GM21423 (cell line): Measurements from ENCODE around the gene MGMT.
A peak's percentile ranks its signal among the peaks of the same experiment; 100 is the strongest.

Source experiments
- ATAC-seq: cut with Tn5 transposase; IDR thresholded peaks from one replicate; pipeline ENCODE4 v1.9.1; 2021; ENCODE audit warnings: mild to moderate bottlenecking, moderate library complexity; ENCODE audit not compliant: unreplicated experiment

Gene MGMT

DNA sequence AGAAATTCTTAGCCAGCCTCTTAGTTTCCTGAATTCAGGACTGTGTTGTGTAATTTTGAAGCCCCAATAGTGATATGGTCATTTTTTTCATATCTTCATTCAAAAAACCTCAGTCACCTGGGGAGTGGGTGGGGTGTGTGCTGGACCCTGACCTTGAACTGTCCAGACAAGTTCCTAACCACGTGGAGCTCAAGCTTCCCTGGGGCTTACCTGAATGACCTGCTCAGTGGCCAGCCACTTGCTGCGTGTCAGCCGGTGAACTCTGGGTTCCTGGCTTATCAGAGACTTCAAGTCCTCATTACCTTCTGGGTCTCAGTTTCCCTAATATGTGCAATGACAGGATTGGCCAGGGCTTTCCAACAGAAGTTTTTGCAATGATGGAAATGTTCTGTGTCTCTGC, 27.1 kb downstream of the MGMT start:
- no peak for ATAC-seq

DNA sequence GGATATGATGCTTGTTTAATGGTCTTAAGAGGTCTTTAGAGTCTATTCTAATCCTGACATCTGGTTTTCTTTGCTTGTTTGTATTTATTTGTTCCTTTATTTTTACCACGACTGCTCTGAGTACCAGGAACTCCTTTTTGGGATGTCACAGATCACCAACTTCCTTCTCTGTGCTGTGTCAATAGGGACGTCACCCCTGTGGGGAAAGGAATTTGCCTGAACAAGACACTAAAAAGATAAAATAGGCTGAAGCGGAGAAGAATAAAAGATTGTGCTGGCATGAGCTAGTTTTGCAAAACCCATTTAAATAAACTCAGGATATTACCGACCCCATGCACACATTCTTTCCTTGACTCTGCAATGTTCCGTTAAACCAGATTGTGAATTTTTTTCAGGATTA, 27.7 kb downstream of the MGMT start:
- ATAC-seq: no peak

DNA sequence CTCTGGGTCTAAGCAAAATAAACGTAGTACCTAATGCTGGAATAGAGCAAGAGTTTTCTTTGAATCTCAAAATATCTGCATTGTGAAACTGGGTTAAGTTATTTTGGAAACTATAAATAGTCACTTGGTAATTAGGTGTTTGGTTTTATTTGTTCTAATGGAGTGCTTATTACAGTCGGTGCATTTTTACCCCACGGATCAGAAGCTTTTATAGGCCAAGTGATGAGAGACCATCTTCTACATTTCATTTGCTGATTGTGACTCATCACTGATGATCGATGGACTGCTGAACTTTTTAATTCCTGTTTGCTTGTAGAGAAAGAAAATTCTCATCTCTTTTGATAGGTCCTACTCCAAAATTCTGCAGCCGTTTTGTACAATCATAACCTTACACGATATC, 28.2 kb downstream of the MGMT start:
- no peak for ATAC-seq

DNA sequence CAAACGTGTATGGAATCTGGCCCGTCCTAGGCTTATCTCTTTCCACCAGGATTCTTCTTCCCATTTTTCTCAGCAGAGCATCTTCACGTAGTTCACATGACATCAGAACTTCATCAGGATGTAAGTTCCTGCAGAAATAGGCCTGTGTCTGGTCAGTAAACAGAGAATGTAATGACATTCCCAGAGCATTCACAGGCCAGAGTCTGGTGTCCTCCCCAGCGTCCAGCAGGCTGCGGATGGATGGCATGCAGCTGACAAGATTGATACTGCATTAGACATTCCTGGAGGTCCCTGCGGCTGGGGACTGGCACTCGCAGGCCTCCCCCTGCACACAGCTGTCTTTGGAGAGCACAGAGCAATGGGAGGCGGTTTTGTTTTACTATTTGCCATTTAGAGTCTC, 28.7 kb downstream of the MGMT start:
- no peak for ATAC-seq

DNA sequence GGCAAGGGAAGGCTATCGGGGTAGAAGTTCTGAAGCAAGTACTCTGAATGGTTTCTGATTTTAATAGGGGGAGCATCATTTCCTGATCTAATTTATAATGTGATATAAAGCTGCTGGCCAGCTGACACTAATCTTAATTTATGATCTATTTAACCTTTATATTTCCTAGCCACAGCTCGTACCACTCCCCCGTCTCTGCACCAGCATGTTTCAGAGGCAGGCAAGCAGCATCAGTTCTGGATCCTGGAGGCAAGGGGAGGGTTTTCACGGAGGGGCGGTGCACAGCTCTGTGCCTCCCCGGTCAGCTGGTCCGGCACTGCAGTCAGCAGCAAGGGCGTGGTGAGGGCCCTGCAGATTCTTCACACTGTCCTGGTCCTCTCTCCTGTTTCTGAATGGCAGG, 30.0 kb downstream of the MGMT start:
- no peak for ATAC-seq

DNA sequence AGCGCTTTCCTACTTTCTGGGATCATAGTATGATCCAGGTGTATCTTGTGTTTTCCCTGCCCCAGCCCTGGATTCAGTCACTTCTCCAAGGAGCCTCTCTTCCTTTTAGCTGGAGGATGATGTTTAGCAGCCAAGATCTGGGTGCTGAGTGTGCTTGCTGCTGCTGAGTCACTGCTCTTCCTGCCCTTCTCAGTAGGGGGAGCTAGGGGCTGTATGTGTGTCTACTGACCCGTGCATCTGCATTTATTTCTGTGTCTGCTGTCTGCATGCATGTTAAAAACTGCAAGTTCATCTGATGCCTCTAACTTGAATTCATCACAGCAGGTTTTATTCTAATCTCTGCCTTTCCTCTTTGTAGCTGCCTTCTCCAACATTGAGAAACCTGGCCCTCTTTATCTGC, 31.6 kb downstream of the MGMT start:
- ATAC-seq: no peak

DNA sequence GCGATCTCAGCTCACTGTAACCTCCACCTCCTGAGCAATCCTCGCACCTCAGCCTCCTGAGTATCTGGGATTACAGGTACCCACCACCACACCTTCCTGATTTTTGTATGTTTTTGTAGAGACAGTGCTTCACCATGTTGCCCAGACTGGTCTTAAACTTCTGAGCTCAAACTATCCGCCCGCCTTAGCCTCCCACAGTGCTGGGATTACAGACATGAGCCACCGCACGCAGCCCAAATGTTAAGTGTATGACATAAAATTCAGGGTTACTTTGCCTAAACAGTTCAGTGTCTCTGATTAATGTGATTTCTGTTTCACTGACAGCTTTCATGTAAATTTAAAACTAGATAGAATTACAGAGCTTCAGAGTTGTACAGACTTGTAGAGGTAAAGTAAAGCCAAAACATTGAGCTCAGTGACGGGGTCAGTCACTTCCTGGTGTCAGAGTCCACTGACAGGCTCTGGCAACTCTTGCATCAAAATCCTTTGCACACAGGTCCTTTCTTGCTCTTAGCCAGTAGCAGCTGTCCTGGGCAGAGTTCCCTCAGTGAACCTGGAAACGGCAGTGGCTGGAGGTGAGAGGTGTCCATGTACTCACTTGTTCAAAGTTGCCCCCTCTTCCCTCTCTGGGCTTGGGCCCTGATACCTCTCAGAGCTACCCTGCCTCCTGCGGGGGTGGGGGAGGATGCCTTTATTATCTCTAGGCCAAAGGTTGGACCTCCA, 33.7 kb downstream of the MGMT start:
- ATAC-seq: no peak

DNA sequence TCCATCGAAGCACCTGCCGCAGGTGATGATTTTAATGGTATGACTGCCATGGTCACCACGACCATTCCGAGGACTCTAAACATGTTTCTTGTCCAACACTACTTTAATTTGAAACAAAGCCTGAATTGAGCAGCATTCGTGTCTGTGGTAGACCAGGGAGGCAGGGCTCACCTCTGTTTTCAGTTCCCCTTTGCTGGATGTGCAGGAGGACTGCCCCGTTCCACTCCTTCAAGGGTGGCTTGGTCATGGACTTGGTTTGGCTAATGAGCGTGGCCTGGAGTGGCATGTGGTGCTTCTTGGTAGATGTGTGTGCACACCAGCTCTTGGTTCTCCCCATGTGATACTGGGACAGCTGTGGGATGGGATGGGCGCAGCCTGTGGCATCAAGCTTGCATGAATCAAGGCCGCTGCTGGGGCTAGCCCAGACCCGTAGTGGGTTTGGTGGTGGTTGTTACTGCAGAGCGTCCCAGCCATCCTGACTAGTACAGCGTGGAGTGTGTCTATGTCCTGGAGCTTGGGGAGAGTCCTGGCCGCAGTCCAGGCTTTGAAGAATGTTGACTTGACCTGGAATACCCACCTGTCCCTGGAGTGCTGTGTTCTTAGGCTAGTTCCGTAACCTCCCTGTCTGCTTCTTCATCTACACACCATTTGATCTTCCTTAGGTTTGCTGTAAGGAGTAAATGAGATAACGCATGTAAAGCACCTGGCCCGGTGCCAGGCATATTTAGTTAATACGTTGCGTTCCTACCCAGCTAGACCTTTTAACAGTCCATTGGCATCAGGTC, 34.8 kb downstream of the MGMT start:
- ATAC-seq: peak; percentile 99

DNA sequence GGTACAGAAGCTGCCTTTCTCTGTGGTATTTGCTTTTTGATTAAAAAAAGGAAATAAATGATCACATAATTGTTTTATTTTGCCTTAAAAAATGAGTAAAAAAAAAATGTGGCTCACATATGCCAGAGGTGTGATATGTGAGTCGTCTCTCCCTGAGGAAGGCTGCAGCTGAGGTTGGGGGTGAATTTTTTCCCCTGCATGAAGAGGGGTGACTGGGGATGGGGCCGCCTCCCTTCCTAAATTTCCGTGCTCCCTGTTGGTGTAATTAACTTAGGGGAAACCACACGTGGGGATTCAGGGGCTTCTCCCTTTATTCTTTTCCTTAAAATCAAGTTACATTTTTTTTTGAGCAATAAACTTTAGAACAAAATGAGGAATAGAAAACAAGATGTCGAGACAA, 35.4 kb downstream of the MGMT start:
- ATAC-seq: no peak

DNA sequence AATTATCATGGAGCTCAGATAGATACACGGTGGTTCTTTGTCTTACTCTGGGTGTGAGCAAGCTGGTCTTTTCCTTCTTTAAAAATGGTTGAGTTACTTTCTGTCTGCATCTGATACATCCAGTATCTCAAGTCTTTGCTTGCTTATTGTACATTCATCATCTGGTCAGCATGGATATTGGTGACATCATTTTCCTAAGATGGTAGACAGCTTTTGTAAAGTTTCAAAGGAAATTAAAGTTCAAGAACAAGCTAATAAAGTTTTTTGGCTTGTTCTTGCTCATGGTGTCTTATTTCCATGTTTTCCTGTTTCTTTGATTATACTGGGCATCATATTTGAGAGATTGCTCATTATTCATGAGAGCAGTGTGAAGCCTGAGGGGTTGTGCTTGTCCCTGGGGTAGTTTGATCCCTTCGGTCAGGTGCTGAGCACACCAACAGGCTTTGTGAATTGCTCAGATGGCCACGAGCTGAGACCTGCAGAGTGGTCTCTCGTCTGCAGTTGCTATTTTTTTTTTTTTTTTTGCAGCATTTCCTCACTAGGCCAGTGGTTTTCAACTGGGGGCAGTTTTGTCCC, 38.5 kb downstream of the MGMT start:
- no peak for ATAC-seq

DNA sequence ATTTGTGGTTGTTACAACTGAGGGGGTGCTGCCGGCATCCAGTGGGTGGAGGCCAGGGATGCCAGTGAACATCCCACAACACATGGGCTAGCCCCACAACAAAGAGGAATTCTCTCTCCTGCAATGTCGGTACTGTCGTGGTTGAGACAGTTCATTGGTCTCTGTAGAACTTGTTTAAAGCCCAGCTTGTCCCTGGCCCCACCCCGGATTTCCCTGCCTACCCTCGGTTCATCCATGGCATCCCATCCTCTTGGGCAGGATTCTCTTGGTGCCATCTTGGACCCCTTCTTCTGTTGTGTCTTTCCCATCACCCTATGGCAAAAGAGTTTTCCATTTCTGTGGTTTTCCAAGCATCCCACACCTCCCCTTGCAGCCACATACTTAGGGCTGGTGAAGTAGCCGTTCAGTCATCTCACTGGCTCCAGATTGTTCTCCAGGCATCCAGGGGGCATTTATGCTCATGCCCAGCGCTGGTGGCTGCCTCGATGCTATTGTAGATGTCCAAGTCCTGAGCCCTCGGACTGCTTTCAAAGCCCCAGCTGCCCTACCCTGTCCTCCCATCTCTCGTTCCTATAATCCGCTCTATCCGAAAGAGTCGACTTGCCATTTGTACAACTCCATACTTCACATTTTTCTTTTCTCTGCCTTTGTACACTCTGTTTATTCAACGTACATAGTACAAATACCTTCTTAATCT, 39.2 kb downstream of the MGMT start:
- ATAC-seq: no peak

DNA sequence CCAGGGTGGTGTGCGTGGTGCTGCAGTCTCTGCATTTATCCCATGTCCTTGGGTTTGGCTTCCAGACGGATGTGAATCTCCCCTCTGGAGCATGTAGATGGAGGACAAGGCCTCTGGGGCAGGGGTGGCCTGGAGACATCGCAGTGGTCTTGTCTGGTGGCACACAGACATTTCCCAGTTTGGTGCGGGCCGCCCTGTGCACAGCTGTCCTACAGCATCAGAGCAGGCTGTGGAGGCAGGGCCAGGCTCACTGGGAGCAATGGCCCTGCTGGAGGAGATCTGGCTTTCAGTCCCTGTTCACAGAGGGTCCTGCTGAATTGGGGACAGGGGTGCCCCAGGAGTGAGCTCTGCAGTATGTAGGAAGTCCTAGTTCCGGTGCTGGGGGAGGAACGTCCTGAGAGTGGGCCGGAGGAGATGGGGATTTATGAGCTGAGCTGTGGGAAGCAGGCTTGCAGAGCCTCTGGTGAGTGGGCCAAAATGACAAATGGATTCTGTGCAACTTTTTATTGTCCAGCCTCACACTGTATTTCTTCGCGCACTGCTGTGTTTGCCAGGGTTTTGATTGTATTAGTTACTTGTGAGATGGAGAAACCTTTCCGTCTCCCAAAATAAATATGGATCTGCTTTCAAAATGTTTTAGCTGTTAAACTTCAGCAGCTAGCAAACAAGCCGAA, 40.3 kb downstream of the MGMT start:
- no peak for ATAC-seq

DNA sequence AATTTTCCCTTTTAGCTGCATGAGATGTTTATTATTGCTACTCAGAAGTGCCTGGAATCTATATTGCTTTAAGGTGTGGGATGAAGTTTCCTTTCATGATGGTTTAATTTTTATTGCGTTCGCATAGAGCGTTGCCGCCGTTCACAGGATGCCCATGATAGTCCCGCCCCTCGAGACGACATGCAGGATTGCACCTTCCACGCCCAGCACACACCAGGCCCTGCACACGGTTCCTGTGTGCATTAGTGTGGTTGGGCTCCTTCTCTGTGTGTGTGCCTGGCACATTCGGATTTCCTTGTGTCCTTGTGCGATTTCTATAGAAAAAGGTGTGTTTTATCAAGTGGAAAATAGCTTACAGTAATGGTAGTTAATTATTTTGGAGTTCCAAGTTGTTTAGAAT, 42.1 kb downstream of the MGMT start:
- ATAC-seq: no peak

DNA sequence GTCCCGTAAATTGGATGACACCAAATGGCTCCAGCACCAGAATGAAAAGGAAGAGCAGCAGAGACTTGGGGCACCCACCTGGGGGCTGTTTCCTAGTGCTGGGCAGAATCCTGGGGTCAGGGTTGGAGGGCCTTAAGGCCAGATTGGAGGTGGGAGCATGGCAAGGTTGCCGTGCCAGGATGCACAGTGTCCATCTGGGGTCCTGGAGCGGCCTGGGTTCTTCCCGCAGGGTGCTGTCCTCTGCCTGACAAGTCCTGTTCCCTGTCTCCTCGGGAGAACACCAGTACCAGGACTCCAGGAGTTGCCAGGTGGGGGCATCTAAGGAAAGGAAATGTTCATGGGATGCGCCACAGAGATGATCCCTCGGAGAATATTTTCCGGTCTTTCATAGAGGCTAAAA, 42.8 kb downstream of the MGMT start:
- no peak for ATAC-seq

DNA sequence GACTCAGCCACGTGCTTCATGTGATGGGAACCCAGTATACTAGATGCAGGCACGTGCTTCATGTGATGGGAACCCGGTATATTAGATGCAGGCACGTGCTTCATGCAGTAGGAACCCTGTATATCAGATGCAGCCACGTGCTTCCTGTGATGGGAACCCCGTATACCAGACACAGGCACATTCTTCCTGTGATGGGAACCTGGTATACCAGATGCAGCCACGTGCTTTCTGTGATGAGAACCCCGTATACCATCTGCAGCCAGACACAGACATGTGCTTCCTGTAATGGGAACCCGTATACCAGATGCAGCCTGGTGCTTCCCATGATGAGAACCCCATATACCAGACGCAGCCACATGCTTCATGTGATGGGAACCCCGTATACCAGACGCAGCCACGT, 44.0 kb downstream of the MGMT start:
- no peak for ATAC-seq

DNA sequence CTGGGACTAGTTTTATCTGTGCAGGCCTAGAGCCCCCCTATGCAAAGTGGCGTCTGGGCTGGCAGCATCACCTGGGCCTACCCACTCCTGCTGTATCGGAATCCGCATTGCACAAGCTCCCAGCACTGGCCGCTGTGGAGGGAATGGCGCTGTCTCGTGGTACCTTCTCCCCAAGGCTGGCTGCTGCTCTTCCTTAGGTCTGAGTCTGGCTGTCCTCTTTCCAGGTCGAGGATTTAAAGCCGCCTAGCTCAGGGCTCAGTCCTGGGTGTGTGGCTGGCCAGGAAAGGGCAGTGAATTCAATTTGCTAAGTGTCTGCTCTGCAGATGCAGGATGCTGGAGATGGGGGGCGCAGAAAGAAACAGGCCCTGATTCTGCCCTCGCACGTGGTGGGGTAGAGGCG, 44.7 kb downstream of the MGMT start:
- ATAC-seq: no peak

DNA sequence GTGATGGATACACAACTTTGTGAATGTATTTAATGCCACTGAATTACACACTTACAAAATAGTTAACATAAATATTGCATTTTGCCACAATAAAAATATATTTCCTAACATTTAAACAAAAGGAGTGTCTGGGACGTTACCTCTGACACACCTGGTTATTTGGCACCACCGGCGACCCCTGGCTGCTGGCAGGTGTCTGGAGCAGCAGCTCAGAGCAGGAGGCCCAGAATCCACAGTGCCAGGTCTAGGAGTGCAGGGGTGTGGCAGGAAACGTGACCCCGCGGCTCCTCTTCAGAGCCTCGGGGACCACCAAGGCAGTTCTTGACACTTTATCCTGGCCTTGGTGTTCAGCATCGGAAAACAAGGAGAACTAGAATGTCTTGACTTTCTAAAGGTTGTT, 46.3 kb downstream of the MGMT start:
- ATAC-seq: no peak

DNA sequence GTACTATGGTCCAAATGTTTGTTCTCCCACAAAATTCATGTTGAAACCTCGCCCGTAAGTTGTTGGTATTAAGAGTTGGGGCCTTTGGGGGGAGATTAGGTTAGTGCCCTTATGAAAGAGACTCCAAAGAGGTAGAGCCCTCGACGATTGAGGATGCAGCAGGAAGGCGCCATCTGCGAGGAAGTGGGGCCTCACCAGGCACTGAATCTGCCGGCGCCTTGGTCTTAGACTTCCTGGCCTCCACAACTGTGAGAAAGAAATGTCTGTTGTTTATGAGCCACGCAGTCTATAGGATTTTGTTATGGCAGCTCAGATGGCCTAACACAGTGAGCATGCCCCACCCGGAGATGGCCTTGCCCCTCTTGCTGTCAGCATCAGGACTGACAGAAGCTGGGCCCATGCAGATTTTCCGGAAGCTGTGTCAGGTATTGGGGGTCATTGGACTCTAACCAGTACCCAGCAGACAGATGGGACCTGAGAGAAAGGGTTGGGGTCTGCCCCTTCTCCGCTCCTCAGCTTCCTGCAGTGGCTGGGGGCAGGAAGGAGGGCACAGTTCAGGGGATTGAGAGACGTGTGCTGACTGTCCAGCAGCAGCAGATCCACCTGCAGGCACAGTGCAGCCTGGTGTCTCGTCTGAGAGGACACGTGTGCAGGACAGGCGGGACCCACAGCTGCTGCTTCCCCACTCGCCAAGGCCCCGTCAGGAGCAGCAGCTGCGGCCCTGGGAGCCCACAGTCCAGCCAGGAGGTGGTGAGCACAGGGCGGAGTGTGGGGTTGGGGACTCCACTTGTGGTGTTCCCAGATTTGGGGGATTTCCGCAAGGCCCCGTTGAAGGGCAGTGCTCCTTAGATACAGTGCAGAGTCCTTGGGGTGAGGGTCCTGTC, 47.8 kb downstream of the MGMT start:
- no peak for ATAC-seq

DNA sequence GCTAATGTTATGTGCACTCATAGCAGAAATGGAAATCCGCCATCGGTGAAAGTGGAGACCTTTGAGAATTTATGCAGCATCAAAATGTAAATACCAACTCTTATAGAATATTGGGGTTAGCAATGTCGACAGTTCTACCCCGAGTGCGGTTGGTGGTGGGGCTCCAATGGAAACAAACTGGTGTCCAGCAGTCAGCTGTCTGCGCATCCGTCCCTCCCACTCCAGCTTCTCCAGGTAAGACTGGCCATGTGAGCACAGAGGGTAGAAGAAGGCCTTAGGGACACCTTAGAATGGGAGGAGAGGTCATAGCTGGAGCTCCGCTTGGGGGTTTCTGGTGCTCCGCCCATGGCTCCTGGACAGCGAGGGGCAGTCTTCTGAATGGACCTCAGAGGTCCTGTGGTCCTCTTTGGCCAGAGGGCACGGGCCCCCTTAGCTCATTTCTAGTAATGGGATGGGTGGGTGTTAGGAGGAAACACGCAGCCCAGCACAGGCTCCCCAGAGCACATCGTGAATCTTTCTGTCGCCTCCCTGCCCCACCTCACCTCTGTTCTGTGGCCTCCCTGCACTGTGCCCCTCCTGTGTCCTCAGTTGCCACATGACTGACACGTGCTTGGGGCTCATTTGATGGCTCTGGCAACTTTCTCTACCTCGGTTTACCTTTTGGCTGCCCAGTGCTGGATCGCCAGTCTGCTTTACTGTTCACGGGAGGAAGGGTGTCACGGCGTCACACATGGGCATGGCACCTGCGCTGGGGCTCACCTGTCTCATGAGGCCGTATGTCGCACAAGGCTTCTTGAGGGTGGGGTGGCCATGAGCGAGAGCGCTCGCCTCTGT, 50.0 kb downstream of the MGMT start:
- no peak for ATAC-seq
